Measurements from ENCODE around the gene SH3TC2. TPM values are rescaled to one million over a fixed set of nuclear protein-coding genes. Genes with fewer than 3 reads are reported as not detected.

The SH3TC2 gene
- total and polyA plus RNA-seq, 2 experiments from 2014 or later, result 0.78 to 1.3 TPM

GRCh38 chr5:149005077-149005892, 57.6 kb downstream of the SH3TC2 start:
- Histone ChIP-seq H3K27ac (no peak overlapping the region), H3K9me3 (ENCODE audit: low read depth) (no peaks in the 10 kb centered on the region), H3K36me3 (no peaks in the 10 kb centered on the region), H3K4me1 (ENCODE audit: low read depth) (peaks cover 30% of the 10 kb centered on the region), H3K27me3 (no peaks in the 10 kb centered on the region), H3K4me3 (no peak overlapping the region)
- DNase-seq (ENCODE audit: low read depth in 1 of 2, low spot score in 1 of 2), result peak in 1 of 2 donors; percentile 49
- no peak for TF ChIP-seq CTCF (IDR thresholded peaks at IDR 0.05; ENCODE audit: low read depth, low read length)

GRCh38 chr5:149004559-149004958, 58.3 kb downstream of the SH3TC2 start:
- DNase-seq (ENCODE audit: low read depth in 1 of 2, low spot score in 1 of 2), result no peak
- Histone ChIP-seq H3K36me3 (no peaks in the 10 kb centered on the region), H3K4me3 (no peak overlapping the region), H3K4me1 (ENCODE audit: low read depth) (peaks cover 37% of the 10 kb centered on the region), H3K27me3 (no peaks in the 10 kb centered on the region), H3K27ac (no peak overlapping the region), H3K9me3 (ENCODE audit: low read depth) (no peaks in the 10 kb centered on the region)
- no peak for TF ChIP-seq CTCF (IDR thresholded peaks at IDR 0.05; ENCODE audit: low read depth, low read length)

GRCh38 chr5:149002761-149003689, 59.8 kb downstream of the SH3TC2 start:
- no peak overlapping the region for H3K4me3 ChIP-seq
- H3K36me3 ChIP-seq, result no peaks in the 10 kb centered on the region
- peaks cover 38% of the 10 kb centered on the region for H3K4me1 ChIP-seq (ENCODE audit: low read depth)
- H3K9me3 ChIP-seq (ENCODE audit: low read depth), result no peaks in the 10 kb centered on the region
- peak overlapping the region; percentile 93 for H3K27ac ChIP-seq
- no peak for TF ChIP-seq CTCF (IDR thresholded peaks at IDR 0.05; ENCODE audit: low read depth, low read length)
- DNase-seq (ENCODE audit: low read depth in 1 of 2, low spot score in 1 of 2), result peak in 1 of 2 donors; percentile 26
- no peaks in the 10 kb centered on the region for H3K27me3 ChIP-seq

GRCh38 chr5:149002053-149002452, 60.8 kb downstream of the SH3TC2 start:
- DNase-seq (ENCODE audit: low read depth in 1 of 2, low spot score in 1 of 2), result peak; percentile 94 to 96
- Histone ChIP-seq H3K4me3 (no peak overlapping the region), H3K9me3 (ENCODE audit: low read depth) (no peaks in the 10 kb centered on the region), H3K4me1 (ENCODE audit: low read depth) (peaks cover 38% of the 10 kb centered on the region), H3K27me3 (no peaks in the 10 kb centered on the region), H3K36me3 (no peaks in the 10 kb centered on the region), H3K27ac (peak overlapping the region; percentile 93)
- no peak for TF ChIP-seq CTCF (IDR thresholded peaks at IDR 0.05; ENCODE audit: low read depth, low read length)

- TF ChIP-seq CTCF (IDR thresholded peaks at IDR 0.05; ENCODE audit: low read depth, low read length), result no peak
- no peak for DNase-seq (ENCODE audit: low read depth in 1 of 2, low spot score in 1 of 2)
Observed at GRCh38 chr5:149001162-149001561, 61.7 kb downstream of the SH3TC2 start.

More at GRCh38 chr5:149001162-149001561, 61.7 kb downstream of the SH3TC2 start:
- Histone ChIP-seq H3K27ac (peak overlapping the region; percentile 93), H3K4me1 (ENCODE audit: low read depth) (peaks cover 38% of the 10 kb centered on the region), H3K4me3 (no peak overlapping the region), H3K9me3 (ENCODE audit: low read depth) (no peaks in the 10 kb centered on the region), H3K27me3 (no peaks in the 10 kb centered on the region), H3K36me3 (no peaks in the 10 kb centered on the region)

Measured in cardiac muscle cell (in vitro differentiated cells and primary cell).